Measurements from ENCODE around the gene KCMF1. TPM values are rescaled to one million over a fixed set of nuclear protein-coding genes. Genes with fewer than 3 reads are reported as not detected.
A peak's percentile ranks its signal among the peaks of the same experiment; 100 is the strongest.

Gene KCMF1
- total RNA-seq, 1 experiment from 2014 or later = 90.5 TPM

DNA sequence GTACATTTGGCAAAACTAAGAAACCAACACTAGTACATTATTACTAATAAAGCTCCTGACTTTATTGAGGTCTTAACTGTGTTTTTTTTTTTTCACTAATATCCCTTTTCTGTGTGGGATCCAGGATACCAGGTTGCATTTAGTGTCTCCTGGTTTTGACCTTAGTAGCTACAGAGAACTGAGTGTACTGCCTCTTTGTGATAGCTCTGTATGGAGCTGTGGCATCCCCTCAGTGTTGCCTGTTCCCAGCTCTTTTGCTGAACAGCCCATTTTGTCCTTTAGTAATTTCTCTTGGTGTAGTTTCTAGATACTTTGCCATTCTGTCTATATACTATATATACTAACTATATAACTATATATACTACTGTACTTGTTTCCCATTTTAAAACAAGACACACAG, 31.6 kb downstream of the KCMF1 start:
- Histone ChIP-seq H3K27me3 (no peaks in the 10 kb centered on the region), H3K4me3 (no peak overlapping the region), H3K36me3 (peaks cover 35% of the 10 kb centered on the region), H3K9me3 (no peaks in the 10 kb centered on the region)
- DNase-seq = no peak

DNA sequence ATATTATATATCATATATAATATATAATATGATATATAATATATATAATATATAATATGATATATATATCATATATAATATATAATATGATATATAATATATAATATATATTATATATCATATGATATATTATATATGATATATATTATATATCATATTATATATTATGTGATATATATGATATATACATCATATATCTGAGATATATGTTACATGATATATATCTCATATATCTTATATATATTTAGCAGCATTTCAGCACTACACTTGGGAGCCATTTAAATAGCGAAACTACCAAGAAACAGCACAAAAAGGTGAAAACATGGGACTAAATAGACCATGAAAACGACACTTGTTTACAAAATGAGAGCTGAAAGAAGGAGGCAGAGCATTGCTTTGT, 37.3 kb downstream of the KCMF1 start:
- Histone ChIP-seq H3K36me3 (peaks cover 58% of the 10 kb centered on the region), H3K27me3 (no peaks in the 10 kb centered on the region), H3K4me3 (no peak overlapping the region), H3K9me3 (no peaks in the 10 kb centered on the region)
- no peak for DNase-seq

DNA sequence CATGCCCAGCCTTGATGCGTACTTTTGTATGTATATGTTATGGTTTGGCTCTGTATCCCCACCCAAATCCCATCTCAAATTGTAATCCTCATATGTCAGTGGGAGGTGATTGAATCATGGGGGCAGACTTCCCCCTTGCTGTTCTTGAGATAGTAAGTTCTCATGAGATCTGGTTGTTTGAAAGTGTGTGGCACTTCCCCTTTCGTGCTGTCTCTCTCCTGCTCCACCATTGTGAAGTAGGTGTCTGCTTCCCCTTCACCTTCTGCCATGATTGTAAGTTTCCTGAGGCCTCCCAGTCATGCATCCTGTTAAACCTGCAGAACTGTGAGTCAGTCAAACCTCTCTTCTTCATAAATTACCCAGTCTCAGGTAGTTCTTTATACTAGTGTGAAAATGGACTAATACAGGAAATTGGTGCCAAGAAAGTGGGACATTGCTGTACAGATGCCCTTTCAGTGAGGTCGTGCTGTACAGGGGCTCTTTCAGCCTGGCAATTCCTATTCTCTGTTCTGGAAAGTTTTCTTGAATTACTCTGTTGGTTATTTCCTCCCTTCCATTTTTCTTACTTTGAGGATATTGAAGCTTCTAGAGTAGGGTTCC, 38.2 kb downstream of the KCMF1 start:
- Histone ChIP-seq H3K4me3 (no peak overlapping the region), H3K27me3 (no peaks in the 10 kb centered on the region), H3K9me3 (no peaks in the 10 kb centered on the region), H3K36me3 (peaks cover 53% of the 10 kb centered on the region)
- no peak for DNase-seq

DNA sequence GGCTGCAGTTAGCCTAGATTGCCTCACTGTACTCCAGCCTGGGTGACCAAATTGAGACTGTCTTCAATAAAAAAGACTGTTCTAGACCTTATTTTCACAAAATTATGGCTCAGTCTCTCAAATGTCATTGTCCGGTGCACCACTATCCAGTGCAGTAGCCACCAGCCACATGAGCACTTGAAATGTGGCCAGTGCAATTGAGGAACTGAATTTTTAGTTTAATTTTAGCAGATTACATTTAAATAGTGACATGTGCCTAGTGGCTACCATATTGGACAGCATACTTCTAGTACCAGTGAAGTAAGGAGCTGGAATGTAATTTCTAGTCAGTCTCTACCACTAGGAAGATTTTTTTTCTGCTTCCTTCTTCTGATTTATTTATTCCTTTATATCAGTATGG, 39.4 kb downstream of the KCMF1 start:
- H3K36me3 ChIP-seq = peaks cover 41% of the 10 kb centered on the region
- no peak overlapping the region for H3K4me3 ChIP-seq
- no peaks in the 10 kb centered on the region for H3K27me3 ChIP-seq
- DNase-seq = no peak
- H3K9me3 ChIP-seq = no peaks in the 10 kb centered on the region

DNA sequence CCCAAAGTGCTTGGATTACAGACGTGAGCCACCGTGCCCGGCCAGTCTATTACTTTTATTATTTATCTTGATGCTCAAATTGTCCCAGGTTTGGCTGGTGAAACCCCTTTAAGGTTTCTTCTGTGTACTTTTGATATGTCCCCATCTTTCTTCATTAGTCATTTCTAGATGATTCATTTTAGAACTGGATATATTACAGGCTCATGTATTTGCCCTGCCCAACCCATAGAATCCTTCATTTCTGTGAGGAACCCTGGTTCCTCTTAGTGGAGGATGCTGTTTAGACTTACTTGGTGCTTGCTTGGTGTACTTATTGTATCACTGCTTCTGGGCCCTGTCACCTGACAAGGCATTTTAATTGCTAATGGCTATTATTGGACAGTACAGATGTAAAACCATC, 40.1 kb downstream of the KCMF1 start:
- no peak for DNase-seq

DNA sequence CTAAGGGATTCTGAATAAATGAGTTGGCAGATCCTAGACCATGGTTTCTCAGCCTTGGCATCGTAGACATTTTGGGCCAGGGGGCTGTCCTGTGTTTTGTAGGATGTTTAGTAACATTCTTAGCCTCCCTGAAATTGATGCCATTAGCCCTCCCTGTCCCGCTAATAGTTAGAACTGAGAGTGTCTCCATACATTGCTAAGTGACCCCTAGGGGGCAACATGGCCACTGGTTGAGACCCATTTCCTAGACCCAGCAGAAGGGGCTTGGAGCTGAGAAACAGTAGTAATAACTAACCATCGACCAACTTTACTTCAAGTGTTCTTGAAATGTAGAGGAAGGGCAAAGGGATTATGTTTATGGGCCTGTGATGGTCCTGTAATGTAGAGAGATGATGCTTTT, 40.8 kb downstream of the KCMF1 start:
- Histone ChIP-seq H3K4me3 (no peak overlapping the region), H3K36me3 (peaks cover 38% of the 10 kb centered on the region), H3K27me3 (no peaks in the 10 kb centered on the region), H3K9me3 (no peaks in the 10 kb centered on the region)
- no peak for DNase-seq

More for the DNA sequence above, 40.1 kb downstream of the KCMF1 start:
- Histone ChIP-seq H3K9me3 (no peaks in the 10 kb centered on the region), H3K4me3 (no peak overlapping the region), H3K27me3 (no peaks in the 10 kb centered on the region), H3K36me3 (peaks cover 41% of the 10 kb centered on the region)

DNA sequence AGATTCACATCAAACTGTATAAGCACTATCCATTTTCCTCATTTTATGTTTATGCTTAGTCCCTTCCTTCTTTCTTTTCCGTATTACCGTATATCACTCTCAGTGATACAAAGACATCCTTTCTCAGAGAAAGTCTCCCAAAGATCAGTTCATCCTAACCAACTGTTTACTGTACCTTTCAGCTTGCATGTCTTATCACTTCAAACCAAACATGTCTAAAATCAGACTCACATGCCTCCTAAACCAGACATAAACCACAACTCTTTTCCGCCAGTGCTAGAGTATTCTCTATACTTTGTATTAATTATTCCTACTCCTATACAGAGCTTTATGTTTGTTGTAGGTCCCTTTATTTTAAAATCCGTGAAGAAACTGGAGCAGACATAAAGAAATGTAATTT, 41.5 kb downstream of the KCMF1 start:
- no peak for DNase-seq
- peaks cover 34% of the 10 kb centered on the region for H3K36me3 ChIP-seq
- no peaks in the 10 kb centered on the region for H3K27me3 ChIP-seq
- no peak overlapping the region for H3K4me3 ChIP-seq
- H3K9me3 ChIP-seq = no peaks in the 10 kb centered on the region

DNA sequence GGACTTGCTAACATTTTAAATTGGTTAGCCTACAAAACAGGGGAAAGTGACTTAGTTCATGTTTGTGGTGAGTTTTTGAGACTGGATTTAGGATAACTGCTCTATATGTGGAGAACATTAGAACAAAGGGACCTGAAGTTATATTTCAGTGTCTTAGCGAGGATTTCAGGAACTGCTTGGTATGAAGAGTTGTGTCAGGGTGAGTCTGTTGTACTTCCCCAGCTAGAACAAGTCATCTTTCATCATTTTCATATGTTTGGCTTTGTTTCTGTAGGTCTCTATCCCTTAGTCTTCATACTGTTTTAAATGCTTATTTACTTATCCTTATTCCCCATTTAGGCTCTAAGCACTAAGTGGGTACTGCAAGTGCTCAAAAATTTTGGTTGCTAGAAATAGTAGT, 41.9 kb downstream of the KCMF1 start:
- peaks cover 30% of the 10 kb centered on the region for H3K36me3 ChIP-seq
- H3K27me3 ChIP-seq = no peaks in the 10 kb centered on the region
- no peak overlapping the region for H3K4me3 ChIP-seq
- no peak for DNase-seq
- no peaks in the 10 kb centered on the region for H3K9me3 ChIP-seq

DNA sequence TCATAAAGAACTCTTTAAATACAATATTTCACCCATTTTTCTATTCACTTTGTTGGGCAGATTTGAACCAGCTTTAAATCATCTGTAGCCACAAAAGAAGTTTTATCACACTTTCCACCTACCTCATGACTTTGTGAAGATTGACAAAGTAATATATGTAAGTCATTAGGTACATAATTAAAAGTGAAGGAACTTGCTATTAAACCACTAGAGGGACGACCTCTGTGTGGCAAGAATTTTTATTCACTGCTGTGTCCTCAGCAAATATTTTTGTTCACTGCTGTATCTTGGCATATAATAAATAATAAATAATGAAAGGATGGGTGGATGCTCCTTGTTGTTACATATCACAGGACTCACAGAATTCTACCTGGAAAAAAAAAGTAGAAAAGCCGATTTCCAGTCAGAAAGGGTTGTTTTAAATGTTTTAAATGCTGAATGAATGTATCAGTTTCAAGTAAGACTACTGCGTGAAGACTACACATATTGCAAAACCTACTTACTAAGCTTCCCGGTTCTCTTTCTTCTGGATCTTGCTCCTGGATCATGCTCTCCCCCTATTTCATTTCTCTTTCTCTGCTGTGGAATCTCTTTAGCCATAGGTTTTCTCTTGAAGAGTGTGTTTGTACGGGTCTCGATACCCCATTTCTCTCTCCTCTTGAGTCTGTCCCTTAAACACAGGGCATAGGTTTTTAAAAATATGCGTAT, 44.8 kb downstream of the KCMF1 start:
- no peaks in the 10 kb centered on the region for H3K9me3 ChIP-seq
- peaks cover 14% of the 10 kb centered on the region for H3K36me3 ChIP-seq
- H3K4me3 ChIP-seq = no peak overlapping the region
- H3K27me3 ChIP-seq = no peaks in the 10 kb centered on the region
- DNase-seq = no peak

DNA sequence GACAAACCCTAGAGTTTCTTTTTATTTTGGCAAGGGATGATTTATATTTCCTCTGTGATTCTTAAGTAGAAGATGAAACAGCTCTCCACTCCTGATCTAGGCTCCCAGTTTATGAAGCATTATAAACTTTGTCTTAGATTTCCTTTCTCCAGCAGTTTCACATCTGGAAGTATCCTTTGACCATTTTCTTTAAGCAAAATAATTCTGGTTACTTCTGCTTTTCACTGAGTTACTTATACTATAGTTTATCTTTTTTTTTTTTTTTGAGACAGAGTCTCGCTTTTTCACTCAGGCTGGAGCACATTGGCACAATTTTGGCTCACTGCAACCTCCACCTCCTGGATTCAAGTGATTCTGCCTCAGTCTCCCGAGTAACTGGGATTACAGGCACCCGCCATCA, 45.5 kb downstream of the KCMF1 start:
- no peak overlapping the region for H3K4me3 ChIP-seq
- DNase-seq = no peak
- no peaks in the 10 kb centered on the region for H3K27me3 ChIP-seq
- peaks cover 15% of the 10 kb centered on the region for H3K36me3 ChIP-seq
- H3K9me3 ChIP-seq = no peaks in the 10 kb centered on the region

DNA sequence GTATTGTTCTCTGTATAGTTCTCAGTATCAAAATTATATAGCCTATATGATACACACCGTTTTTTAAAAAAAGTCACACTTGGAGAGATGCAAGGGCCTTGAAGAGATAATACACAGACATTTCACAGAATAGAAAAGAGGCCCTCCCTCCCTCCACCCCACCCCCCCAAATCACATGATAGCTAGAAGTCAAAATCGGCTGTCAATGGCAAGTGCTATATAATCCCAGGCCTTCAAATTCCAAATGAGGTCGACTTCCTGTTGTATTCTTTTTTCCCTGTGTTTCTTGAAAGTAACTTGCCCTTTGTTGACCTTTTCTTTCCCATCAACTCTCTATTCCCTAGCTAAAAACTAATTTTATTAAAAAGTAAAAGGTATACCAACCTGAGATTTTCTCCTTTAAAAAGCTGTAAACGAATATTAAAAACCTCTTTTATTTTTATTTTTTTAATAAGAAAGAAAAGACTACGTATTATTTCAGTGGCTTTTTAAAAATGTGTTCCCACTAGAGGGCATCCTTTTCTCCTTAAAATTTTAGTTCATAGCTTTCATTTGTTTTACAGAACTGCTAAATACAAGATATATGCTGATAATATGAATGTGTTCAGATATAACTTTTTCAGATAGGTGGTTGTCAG, 46.6 kb downstream of the KCMF1 start:
- no peak overlapping the region for H3K4me3 ChIP-seq
- peaks cover 17% of the 10 kb centered on the region for H3K36me3 ChIP-seq
- H3K27me3 ChIP-seq = no peaks in the 10 kb centered on the region
- no peaks in the 10 kb centered on the region for H3K9me3 ChIP-seq
- DNase-seq = no peak

DNA sequence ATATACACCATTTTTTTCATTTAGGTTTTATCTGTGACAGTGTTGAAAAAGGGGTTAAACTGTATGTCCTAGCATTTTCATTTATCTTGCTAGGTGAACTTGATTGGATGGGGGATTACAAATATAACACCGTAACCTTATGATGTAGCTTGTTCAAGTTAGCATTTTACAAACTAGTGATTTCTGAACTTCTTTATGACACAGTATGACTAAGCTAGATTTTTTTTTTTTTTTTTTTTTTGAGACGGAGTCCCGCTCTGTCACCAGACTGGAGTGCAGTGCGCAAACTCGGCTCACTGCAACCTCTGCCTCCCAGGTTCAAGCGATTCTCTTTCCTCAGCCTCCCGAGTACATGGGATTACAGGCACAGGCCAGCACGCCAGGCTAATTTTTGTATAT, 47.1 kb downstream of the KCMF1 start:
- Histone ChIP-seq H3K27me3 (no peaks in the 10 kb centered on the region), H3K4me3 (no peak overlapping the region), H3K9me3 (no peaks in the 10 kb centered on the region), H3K36me3 (peaks cover 19% of the 10 kb centered on the region)
- DNase-seq = no peak

DNA sequence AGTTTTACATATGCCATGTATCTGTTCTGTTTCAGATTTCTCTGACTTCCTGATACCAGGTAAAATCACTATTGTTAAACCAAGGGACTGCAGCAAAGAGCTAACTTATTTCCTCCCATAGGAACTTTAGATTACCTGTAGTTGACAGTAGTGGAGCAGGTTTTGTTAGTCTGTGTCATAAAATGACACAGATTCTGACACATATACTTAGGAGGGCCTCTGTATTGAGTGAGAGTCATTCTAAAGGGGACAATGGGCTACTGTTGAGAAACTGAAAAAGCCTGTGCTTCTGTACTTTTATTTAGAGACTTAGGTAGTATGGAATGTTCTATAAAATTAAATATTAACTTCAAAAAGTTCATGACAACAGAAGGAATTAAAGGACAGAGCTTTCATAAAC, 48.2 kb downstream of the KCMF1 start:
- Histone ChIP-seq H3K27me3 (no peaks in the 10 kb centered on the region), H3K36me3 (peaks cover 27% of the 10 kb centered on the region), H3K9me3 (no peaks in the 10 kb centered on the region), H3K4me3 (no peak overlapping the region)
- DNase-seq = no peak

DNA sequence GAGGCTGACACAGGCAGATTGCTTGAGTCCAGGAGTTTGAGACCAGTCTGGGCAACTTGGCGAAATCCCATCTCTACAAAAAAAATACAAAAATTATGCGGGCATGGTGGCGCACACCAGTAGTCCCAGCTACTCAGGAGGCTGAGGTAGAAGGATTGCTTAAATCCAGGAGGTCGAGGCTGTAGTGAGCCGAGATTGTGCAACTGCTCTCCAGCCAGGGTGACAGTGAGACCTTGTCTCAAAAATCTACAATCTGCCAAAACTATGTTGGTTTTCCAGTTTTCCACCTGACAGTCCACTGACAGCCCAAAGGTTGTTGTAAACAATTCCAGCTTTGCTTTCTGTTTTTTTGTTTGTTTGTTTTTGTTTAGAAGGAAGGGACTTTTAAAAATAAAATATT, 51.3 kb downstream of the KCMF1 start:
- Histone ChIP-seq H3K27me3 (no peaks in the 10 kb centered on the region), H3K36me3 (peaks cover 30% of the 10 kb centered on the region), H3K9me3 (no peaks in the 10 kb centered on the region), H3K4me3 (no peak overlapping the region)
- DNase-seq = no peak

DNA sequence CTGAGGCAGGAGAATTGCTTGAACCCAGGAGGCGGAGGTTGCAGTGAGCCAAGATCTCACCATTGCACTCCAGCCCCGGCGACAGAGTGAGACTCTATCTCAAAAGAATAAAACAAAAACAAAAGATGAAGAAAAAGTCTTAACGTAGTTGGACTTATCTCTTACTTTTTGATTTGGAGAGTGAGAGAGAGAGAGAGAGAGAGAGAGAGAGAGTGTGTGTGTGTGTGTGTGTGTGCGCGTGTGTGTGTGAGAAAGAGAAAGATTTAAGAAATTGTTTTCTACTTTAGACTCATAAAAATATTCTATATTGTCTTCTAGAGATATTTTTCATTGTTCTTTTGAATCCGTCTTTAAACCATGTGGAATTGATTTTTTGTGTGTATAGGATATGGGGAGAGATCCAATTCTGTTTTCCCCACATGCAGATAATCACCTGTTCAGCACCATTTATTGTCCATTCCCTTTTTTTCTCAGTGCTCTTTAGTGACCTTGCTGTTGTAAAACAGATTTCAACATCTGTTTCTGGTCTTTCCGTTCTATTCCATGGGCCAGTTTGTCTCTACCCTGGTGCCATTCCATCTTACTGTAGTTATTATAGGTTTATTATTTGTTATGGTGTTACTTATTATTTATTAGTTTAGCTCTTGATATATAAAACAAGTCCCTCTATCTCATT, 53.5 kb downstream of the KCMF1 start:
- Histone ChIP-seq H3K27me3 (no peaks in the 10 kb centered on the region), H3K36me3 (peaks cover 40% of the 10 kb centered on the region), H3K4me3 (no peak overlapping the region), H3K9me3 (no peaks in the 10 kb centered on the region)
- no peak for DNase-seq

DNA sequence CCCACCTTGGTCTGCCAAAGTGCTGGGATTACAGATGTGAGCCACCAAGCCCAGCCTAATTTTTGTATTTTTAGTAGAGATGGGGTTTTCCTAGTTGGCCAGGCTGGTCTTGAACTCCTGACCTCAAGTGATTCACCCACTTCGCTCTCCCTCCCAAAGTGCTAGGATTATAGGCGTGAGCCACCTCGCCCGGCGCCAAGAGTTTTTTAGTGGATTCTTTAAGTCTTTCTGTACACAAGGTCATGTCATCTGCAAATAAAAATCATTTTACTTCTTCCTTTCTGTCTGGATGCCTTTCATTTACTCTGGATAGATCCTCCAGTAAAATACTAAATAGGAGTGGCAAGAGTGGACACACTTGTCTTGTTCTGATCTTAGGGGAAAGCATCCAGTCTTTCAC, 61.7 kb downstream of the KCMF1 start:
- no peaks in the 10 kb centered on the region for H3K9me3 ChIP-seq
- no peak overlapping the region for H3K4me3 ChIP-seq
- H3K36me3 ChIP-seq = peaks cover 73% of the 10 kb centered on the region
- H3K27me3 ChIP-seq = no peaks in the 10 kb centered on the region
- DNase-seq = peak; percentile 83

DNA sequence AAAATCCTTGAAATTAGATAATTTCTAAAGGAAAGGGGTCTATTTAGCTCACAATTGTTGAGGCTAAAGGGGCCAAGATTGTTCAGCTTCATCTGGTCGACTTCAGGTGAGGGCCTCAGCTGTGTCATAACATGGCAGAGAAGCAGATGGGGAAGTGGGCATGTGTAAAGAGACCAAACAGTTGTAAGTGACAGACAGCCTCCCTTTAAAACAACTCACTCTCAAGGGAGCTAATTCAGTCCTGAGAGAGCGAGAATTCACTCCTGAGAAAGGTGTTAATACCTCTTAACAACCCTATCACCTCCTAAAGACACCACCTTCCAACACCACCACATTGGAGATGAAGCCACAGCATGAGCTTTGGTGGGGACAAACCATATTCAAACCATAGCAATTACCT, 62.4 kb downstream of the KCMF1 start:
- DNase-seq = no peak
- Histone ChIP-seq H3K27me3 (no peaks in the 10 kb centered on the region), H3K4me3 (no peak overlapping the region), H3K9me3 (no peaks in the 10 kb centered on the region), H3K36me3 (peaks cover 75% of the 10 kb centered on the region)

Data from MG63 (cell line).